Loucy (cell line): ENCODE measurements around the gene WWOX.
A peak's percentile ranks its signal among the peaks of the same experiment; 100 is the strongest.

Experiments used
- H2AFZ ChIP-seq: fragments of 200-600 bp; sonication (generic); 2 replicates; pipeline ENCODE4 v1.6.0; 2016; ENCODE audit warnings: antibody characterized with exemption, mild to moderate bottlenecking, low read length, moderate library complexity
- H3F3A ChIP-seq: fragments of 200-600 bp; 2 replicates; pipeline ENCODE4 v1.6.0; 2016; ENCODE audit warnings: antibody characterized with exemption, low read depth, mild to moderate bottlenecking
- H3K27me3 ChIP-seq: fragments of 200-600 bp; sonication (generic); 2 replicates; pipeline ENCODE4 v1.6.1; 2014; ENCODE audit warnings: low read length, mild to moderate bottlenecking; ENCODE audit not compliant: insufficient read depth, poor library complexity, severe bottlenecking
- H3K36me3 ChIP-seq: fragments of 200-600 bp; sonication (generic); 2 replicates; pipeline ENCODE4 v1.6.1; 2016; ENCODE audit warnings: low read length; ENCODE audit not compliant: insufficient read depth
- H3K4me1 ChIP-seq: fragments of 200-600 bp; sonication (generic); 2 replicates; pipeline ENCODE4 v1.5.1; 2014; ENCODE audit warnings: low read length, mild to moderate bottlenecking; ENCODE audit not compliant: insufficient read depth, poor library complexity, severe bottlenecking
- H3K4me2 ChIP-seq: fragments of 200-600 bp; sonication (generic); 2 replicates; pipeline ENCODE4 v1.6.0; 2014; ENCODE audit warnings: antibody characterized with exemption, low read length, low read depth, mild to moderate bottlenecking; ENCODE audit not compliant: poor library complexity, severe bottlenecking
- H3K4me3 ChIP-seq: fragments of 200-600 bp; sonication (generic); 2 replicates; pipeline ENCODE4 v1.5.1; 2014; ENCODE audit warnings: low read length, mild to moderate bottlenecking, mixed read lengths; ENCODE audit not compliant: poor library complexity, severe bottlenecking
- H3K79me2 ChIP-seq: fragments of 200-600 bp; sonication (generic); 2 replicates; pipeline ENCODE4 v1.6.1; 2014; ENCODE audit warnings: low read length; ENCODE audit not compliant: insufficient read depth
- H3K9ac ChIP-seq: fragments of 200-600 bp; sonication (generic); 2 replicates; pipeline ENCODE4 v1.6.0; 2014; ENCODE audit warnings: mild to moderate bottlenecking, low read depth, low read length, moderate library complexity; ENCODE audit not compliant: poor library complexity, severe bottlenecking
- H3K9me2 ChIP-seq: fragments of 200-600 bp; sonication (generic); replicated peaks from 2 replicates; pipeline ENCODE4 v1.6.1; 2016; ENCODE audit warnings: low read depth, low read length, mixed read lengths
- H3K9me3 ChIP-seq: fragments of 200-600 bp; sonication (generic); 2 replicates; pipeline ENCODE4 v1.6.1; 2014; ENCODE audit warnings: mild to moderate bottlenecking, antibody characterized with exemption, low read length, low read depth; ENCODE audit not compliant: insufficient read depth
- H4K20me1 ChIP-seq: fragments of 200-600 bp; sonication (generic); 2 replicates; pipeline ENCODE4 v1.6.0; 2014; ENCODE audit warnings: antibody characterized with exemption, low read length, mild to moderate bottlenecking; ENCODE audit not compliant: insufficient read depth, poor library complexity, severe bottlenecking
- EZH2phosphoT487 ChIP-seq: fragments of 200-600 bp; IDR thresholded peaks from 2 replicates; pipeline ENCODE4 v1.6.1; 2018; ENCODE audit warnings: antibody characterized with exemption, mild to moderate bottlenecking, moderate library complexity, borderline replicate concordance
- TF ChIP-seq, protein P1 (sequence below): fragments of 200-600 bp; sonication (generic); conservative IDR thresholded peaks from 2 replicates; pipeline ENCODE4 v1.5.1; 2014; ENCODE audit warnings: mild to moderate bottlenecking, antibody characterized with exemption, low read length

WWOX gene

DNA sequence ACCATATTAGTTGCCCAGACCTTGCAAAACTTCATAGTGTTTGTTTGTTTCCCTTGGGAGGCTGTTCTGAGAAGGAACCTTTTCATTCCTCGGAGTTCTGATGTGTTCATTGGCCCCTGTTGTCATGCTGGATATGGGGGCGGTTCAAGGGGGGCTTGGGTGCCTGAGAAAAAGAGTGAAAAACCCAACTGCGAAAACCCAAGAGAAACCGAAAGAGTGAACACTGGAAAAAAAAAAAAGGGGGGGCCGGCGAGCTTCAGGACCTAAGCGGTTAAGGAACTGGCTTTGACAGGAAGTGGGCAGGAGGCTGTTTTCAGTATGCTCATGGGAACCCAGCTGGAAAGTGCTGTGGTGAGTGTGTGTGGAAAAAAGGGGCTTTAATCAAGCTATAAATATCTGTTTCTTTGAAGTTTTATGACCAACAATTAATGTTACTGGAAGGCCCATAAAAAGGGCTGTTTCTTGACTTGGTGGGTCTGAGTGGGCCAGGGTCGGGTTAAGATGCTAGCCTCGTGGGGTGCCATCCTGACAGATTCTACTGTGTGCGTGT lies 990.4 kb downstream of the WWOX start:
- TF ChIP-seq, protein P1, sequence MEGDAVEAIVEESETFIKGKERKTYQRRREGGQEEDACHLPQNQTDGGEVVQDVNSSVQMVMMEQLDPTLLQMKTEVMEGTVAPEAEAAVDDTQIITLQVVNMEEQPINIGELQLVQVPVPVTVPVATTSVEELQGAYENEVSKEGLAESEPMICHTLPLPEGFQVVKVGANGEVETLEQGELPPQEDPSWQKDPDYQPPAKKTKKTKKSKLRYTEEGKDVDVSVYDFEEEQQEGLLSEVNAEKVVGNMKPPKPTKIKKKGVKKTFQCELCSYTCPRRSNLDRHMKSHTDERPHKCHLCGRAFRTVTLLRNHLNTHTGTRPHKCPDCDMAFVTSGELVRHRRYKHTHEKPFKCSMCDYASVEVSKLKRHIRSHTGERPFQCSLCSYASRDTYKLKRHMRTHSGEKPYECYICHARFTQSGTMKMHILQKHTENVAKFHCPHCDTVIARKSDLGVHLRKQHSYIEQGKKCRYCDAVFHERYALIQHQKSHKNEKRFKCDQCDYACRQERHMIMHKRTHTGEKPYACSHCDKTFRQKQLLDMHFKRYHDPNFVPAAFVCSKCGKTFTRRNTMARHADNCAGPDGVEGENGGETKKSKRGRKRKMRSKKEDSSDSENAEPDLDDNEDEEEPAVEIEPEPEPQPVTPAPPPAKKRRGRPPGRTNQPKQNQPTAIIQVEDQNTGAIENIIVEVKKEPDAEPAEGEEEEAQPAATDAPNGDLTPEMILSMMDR, result no peak
- TF ChIP-seq EZH2phosphoT487, result peak; percentile 45; the same call in 1 of the 2 replicates
- Histone ChIP-seq H3K4me2 (peak overlapping the region; percentile 87), H3K4me3 (peak overlapping the region; percentile 71), H3K4me1 (peaks cover 74% of the 10 kb centered on the region), H3F3A (no peaks in the 10 kb centered on the region), H2AFZ (peak overlapping the region; percentile 19; the same call in 1 of the 2 replicates), H3K79me2 (no peaks in the 10 kb centered on the region), H3K9me2 (no peaks in the 10 kb centered on the region), H3K27me3 (no peaks in the 10 kb centered on the region), H3K9ac (peak overlapping the region; percentile 69), H3K9me3 (no peaks in the 10 kb centered on the region), H3K36me3 (no peaks in the 10 kb centered on the region), H4K20me1 (no peaks in the 10 kb centered on the region)

DNA sequence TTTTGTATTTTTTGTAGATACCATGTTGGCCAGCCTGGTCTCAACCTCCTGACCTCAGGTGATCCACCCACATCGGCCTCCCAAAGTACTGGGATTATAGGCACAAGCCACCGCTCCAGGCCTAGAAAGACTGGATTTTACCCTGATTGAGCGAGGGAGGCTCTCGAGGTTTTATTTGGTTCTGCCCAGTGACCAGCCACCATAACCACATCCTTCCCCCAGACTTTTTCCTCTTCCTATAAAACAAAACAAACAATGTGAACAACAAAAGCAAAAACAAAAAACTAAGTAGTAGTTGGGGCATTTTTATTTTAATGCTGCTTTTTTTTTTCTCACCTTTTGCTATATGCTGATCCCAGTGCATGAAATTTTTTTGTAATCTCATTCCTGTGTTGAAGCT lies 991.5 kb downstream of the WWOX start:
- no peak overlapping the region for H2AFZ ChIP-seq
- H3K4me2 ChIP-seq, result peak overlapping the region; percentile 87
- H4K20me1 ChIP-seq, result no peaks in the 10 kb centered on the region
- no peaks in the 10 kb centered on the region for H3K9me3 ChIP-seq
- no peaks in the 10 kb centered on the region for H3F3A ChIP-seq
- no peaks in the 10 kb centered on the region for H3K9me2 ChIP-seq
- H3K36me3 ChIP-seq, result no peaks in the 10 kb centered on the region
- no peaks in the 10 kb centered on the region for H3K27me3 ChIP-seq
- TF ChIP-seq, protein P1, result no peak
- TF ChIP-seq EZH2phosphoT487, result no peak
- H3K4me3 ChIP-seq, result no peak overlapping the region
- H3K4me1 ChIP-seq, result peaks cover 83% of the 10 kb centered on the region
- H3K79me2 ChIP-seq, result no peaks in the 10 kb centered on the region
- peak overlapping the region; percentile 1 for H3K9ac ChIP-seq

DNA sequence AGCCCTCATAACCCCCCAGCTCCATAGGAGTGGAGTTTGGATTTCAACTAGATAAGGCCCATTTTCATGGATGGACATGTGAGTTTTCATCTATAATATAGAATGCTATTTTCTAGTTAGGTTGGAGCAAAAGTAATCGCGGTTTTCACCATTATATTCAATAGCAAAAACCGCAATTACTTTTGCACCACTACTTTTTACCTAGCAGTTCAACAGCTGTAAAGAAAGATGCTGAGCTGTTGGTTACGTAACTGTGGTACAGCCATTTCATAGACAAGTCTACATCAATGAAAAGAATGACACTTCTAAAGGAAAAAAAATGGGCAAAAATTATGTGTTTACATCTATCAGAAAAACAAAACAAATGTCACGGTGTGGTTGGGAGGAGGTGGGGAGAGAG lies 993.4 kb downstream of the WWOX start:
- Histone ChIP-seq H3K27me3 (no peaks in the 10 kb centered on the region), H2AFZ (no peak overlapping the region), H3K9me2 (no peaks in the 10 kb centered on the region), H3K4me1 (peaks cover 90% of the 10 kb centered on the region), H3K9me3 (no peaks in the 10 kb centered on the region), H3K79me2 (no peaks in the 10 kb centered on the region), H3K9ac (peak overlapping the region; percentile 41), H3K36me3 (no peaks in the 10 kb centered on the region), H4K20me1 (no peaks in the 10 kb centered on the region), H3K4me2 (peak overlapping the region; percentile 72), H3F3A (no peaks in the 10 kb centered on the region), H3K4me3 (peak overlapping the region; percentile 42)
- TF ChIP-seq, protein P1, result no peak
- TF ChIP-seq EZH2phosphoT487, result no peak
